Osteoblast (primary cell): Measurements from ENCODE around the gene GOLPH3L. TPM values are rescaled to one million over a fixed set of nuclear protein-coding genes. Genes with fewer than 3 reads are reported as not detected.

ENCODE experiments used
- DNase-seq: peaks from one replicate; pipeline ENCODE4 v3.0.0; 2011; ENCODE audit warnings: low spot score, mixed read lengths; ENCODE audit not compliant: insufficient read length; ENCODE audit errors: missing footprints
- H2AFZ ChIP-seq: 2 replicates; pipeline ENCODE4 v1.6.0; 2011; ENCODE audit warnings: mild to moderate bottlenecking, low read length
- H3K27ac ChIP-seq: 2 replicates; pipeline ENCODE4 v1.5.1; 2011; ENCODE audit warnings: mild to moderate bottlenecking, low read depth, low read length, moderate library complexity
- H3K27me3 ChIP-seq: 2 replicates; pipeline ENCODE4 v1.6.0; 2012; ENCODE audit warnings: mild to moderate bottlenecking, control low read depth, inconsistent platforms, low read length, moderate library complexity; ENCODE audit not compliant: insufficient read depth
- H3K36me3 ChIP-seq: 2 replicates; pipeline ENCODE4 v1.5.1; 2011; ENCODE audit warnings: mild to moderate bottlenecking, low read length, control low read depth, moderate library complexity; ENCODE audit not compliant: insufficient read depth
- H3K4me1 ChIP-seq: 2 replicates; pipeline ENCODE4 v1.5.1; 2011; ENCODE audit warnings: mild to moderate bottlenecking, low read length, control low read depth, moderate library complexity; ENCODE audit not compliant: insufficient read depth
- H3K4me2 ChIP-seq: 2 replicates; pipeline ENCODE4 v1.6.0; 2011; ENCODE audit warnings: mild to moderate bottlenecking, low read length; ENCODE audit not compliant: insufficient read depth
- H3K4me3 ChIP-seq: fragments of 200-600 bp; sonication (generic); 3 replicates; pipeline ENCODE4 v1.5.1; 2012; ENCODE audit warnings: mild to moderate bottlenecking, low read length, inconsistent platforms; ENCODE audit not compliant: insufficient read depth
- H3K79me2 ChIP-seq: 2 replicates; pipeline ENCODE4 v1.6.0; 2012; ENCODE audit warnings: mild to moderate bottlenecking, low read length, control low read depth, inconsistent platforms; ENCODE audit not compliant: insufficient read depth
- H3K9me3 ChIP-seq: 2 replicates; pipeline ENCODE4 v1.5.1; 2011; ENCODE audit warnings: low read depth, low read length, control low read depth
- H4K20me1 ChIP-seq: 2 replicates; pipeline ENCODE4 v1.6.0; 2012; ENCODE audit warnings: mild to moderate bottlenecking, low read length, control low read depth; ENCODE audit not compliant: insufficient read depth
- CTCF ChIP-seq: IDR thresholded peaks from 2 replicates; pipeline ENCODE4 v1.5.1; 2011; ENCODE audit warnings: mild to moderate bottlenecking, low read depth, low read length, moderate library complexity; ENCODE audit errors: extremely low read depth
- total RNA-seq: library from RNA; depleted of rRNA; stranded (reverse); fragments of >200 nt; gene quantifications from 2 replicates; pipeline ENCODE4 v1.2.3, GENCODE V29; 2012

Gene GOLPH3L
- total RNA-seq, 1 donor: 17.0 TPM

- H4K20me1 ChIP-seq: no peaks in the 10 kb centered on the region
- no peaks in the 10 kb centered on the region for H3K27me3 ChIP-seq
- H3K9me3 ChIP-seq: no peaks in the 10 kb centered on the region
- H3K4me3 ChIP-seq: no peak overlapping the region
- H3K4me2 ChIP-seq: peak overlapping the region; percentile 81
- no peak overlapping the region for H3K27ac ChIP-seq
- TF ChIP-seq CTCF: no peak
- peaks cover 7% of the 10 kb centered on the region for H3K4me1 ChIP-seq
- H3K36me3 ChIP-seq: peaks cover 31% of the 10 kb centered on the region
- H2AFZ ChIP-seq: no peak overlapping the region
- peaks cover 14% of the 10 kb centered on the region for H3K79me2 ChIP-seq
- DNase-seq: no peak
These were observed 1.4 kb downstream of the GOLPH3L start for GRCh38 chr1:150695561-150695960.

GRCh38 chr1:150692720-150693119 is 4.2 kb downstream of the GOLPH3L start:
- Histone ChIP-seq H3K79me2 (peaks cover 14% of the 10 kb centered on the region), H4K20me1 (no peaks in the 10 kb centered on the region), H3K4me1 (peaks cover 7% of the 10 kb centered on the region), H2AFZ (no peak overlapping the region), H3K27ac (no peak overlapping the region), H3K4me3 (no peak overlapping the region), H3K27me3 (no peaks in the 10 kb centered on the region), H3K4me2 (no peak overlapping the region), H3K36me3 (peaks cover 40% of the 10 kb centered on the region), H3K9me3 (no peaks in the 10 kb centered on the region)
- no peak for TF ChIP-seq CTCF
- no peak for DNase-seq

DNA sequence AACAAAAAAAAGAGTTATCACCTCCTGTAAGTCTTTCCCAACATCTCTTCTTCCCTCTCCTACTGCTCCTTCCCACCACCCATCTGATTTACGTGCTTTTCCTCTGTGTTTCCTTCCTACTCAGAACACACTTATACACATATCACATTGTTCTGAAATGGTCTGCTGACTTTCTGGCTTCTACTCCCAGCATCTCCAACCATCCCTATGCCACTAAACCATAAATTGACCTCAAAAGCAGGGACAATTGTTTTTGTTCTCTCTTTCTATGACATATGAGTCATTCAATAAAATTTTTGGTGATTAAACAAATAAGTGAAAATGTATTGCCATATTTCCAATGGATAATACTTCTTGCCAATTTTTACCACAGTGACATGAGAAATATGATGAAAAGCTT is 8.2 kb downstream of the GOLPH3L start:
- no peaks in the 10 kb centered on the region for H3K79me2 ChIP-seq
- DNase-seq: no peak
- no peaks in the 10 kb centered on the region for H3K4me1 ChIP-seq
- no peak overlapping the region for H3K4me2 ChIP-seq
- no peaks in the 10 kb centered on the region for H4K20me1 ChIP-seq
- H3K27ac ChIP-seq: no peak overlapping the region
- no peak for TF ChIP-seq CTCF
- H3K36me3 ChIP-seq: peaks cover 29% of the 10 kb centered on the region
- no peaks in the 10 kb centered on the region for H3K9me3 ChIP-seq
- no peak overlapping the region for H2AFZ ChIP-seq
- H3K4me3 ChIP-seq: no peak overlapping the region
- H3K27me3 ChIP-seq: no peaks in the 10 kb centered on the region

DNA sequence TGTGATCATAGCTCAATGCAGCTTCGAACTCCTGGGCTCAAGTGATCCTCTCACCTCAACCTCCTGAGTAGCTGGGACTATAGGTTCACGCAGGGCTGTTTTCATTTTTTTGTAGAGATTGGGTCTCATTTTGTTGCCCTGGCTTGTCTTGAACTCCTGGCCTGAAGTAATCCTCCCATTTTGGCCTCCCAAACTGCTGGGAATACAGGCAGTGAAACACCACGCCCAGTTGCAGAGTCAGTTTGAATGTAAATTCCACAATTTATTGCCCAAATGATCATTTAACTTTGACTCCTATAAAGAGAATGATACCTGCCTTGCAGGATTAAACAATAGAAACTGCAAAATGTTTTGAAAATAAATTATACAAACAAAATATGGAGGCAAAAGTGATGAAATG is 10.7 kb downstream of the GOLPH3L start:
- TF ChIP-seq CTCF: no peak

More for the DNA sequence above, 10.7 kb downstream of the GOLPH3L start:
- H3K79me2 ChIP-seq: no peaks in the 10 kb centered on the region
- no peak overlapping the region for H2AFZ ChIP-seq
- H3K4me2 ChIP-seq: no peak overlapping the region
- no peak for DNase-seq
- no peaks in the 10 kb centered on the region for H3K9me3 ChIP-seq
- peaks cover 21% of the 10 kb centered on the region for H3K36me3 ChIP-seq
- H3K27me3 ChIP-seq: no peaks in the 10 kb centered on the region
- no peaks in the 10 kb centered on the region for H3K4me1 ChIP-seq
- no peak overlapping the region for H3K27ac ChIP-seq
- peaks cover 2% of the 10 kb centered on the region for H4K20me1 ChIP-seq
- H3K4me3 ChIP-seq: no peak overlapping the region
